ENCODE results near the gene PLXNA4. TPM values are rescaled to one million over a fixed set of nuclear protein-coding genes. Genes with fewer than 3 reads are reported as not detected.

Gene PLXNA4
- total and polyA plus RNA-seq, 2 experiments from 2014 or later: 0.08 to 0.80 TPM

DNA sequence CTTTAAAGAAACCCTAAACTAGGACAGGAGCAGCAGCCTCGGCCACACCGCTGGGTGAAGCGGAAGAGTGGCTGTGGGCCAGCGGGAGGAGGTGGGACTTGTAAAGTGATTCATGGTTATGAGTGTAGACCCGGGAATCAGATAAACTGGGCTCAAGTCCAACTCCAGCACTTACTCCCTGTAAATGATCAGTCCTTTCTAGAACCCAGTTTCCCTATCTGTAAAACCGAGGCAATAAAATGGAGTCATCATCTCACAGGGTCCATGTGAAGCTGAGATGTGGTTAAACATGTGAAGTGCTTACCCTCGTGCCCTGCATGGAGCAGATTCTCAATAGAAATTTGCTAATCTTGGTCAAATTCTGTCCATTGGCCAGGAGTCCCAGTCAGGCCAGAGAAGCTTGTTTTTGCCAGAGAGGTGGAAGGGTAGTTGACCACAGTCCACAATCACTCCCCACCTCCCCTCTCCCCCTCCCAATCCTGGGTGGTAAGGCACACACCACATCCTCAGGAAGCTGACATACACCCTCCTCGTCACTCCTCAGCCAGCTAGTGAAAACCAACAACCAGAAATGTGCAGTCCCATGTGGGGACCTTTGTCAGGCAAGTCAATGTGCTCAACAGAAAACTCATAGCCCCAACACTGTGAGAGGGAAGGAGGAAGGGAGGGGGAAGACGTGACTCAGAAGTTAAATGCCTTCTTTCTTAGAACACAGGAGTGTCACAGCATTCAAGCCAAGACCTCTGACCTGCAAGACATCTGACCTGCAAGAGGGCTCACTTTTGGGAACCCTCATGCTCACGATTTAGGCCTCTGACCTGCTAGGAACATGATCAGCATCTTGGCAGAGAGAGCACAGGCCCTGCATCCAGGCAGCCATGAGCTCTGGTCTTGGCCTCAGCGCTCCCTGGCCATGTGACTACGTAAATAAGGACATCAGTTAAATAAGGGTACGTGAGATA is 145.1 kb downstream of the PLXNA4 start (continued):
- TF ChIP-seq, protein P1, sequence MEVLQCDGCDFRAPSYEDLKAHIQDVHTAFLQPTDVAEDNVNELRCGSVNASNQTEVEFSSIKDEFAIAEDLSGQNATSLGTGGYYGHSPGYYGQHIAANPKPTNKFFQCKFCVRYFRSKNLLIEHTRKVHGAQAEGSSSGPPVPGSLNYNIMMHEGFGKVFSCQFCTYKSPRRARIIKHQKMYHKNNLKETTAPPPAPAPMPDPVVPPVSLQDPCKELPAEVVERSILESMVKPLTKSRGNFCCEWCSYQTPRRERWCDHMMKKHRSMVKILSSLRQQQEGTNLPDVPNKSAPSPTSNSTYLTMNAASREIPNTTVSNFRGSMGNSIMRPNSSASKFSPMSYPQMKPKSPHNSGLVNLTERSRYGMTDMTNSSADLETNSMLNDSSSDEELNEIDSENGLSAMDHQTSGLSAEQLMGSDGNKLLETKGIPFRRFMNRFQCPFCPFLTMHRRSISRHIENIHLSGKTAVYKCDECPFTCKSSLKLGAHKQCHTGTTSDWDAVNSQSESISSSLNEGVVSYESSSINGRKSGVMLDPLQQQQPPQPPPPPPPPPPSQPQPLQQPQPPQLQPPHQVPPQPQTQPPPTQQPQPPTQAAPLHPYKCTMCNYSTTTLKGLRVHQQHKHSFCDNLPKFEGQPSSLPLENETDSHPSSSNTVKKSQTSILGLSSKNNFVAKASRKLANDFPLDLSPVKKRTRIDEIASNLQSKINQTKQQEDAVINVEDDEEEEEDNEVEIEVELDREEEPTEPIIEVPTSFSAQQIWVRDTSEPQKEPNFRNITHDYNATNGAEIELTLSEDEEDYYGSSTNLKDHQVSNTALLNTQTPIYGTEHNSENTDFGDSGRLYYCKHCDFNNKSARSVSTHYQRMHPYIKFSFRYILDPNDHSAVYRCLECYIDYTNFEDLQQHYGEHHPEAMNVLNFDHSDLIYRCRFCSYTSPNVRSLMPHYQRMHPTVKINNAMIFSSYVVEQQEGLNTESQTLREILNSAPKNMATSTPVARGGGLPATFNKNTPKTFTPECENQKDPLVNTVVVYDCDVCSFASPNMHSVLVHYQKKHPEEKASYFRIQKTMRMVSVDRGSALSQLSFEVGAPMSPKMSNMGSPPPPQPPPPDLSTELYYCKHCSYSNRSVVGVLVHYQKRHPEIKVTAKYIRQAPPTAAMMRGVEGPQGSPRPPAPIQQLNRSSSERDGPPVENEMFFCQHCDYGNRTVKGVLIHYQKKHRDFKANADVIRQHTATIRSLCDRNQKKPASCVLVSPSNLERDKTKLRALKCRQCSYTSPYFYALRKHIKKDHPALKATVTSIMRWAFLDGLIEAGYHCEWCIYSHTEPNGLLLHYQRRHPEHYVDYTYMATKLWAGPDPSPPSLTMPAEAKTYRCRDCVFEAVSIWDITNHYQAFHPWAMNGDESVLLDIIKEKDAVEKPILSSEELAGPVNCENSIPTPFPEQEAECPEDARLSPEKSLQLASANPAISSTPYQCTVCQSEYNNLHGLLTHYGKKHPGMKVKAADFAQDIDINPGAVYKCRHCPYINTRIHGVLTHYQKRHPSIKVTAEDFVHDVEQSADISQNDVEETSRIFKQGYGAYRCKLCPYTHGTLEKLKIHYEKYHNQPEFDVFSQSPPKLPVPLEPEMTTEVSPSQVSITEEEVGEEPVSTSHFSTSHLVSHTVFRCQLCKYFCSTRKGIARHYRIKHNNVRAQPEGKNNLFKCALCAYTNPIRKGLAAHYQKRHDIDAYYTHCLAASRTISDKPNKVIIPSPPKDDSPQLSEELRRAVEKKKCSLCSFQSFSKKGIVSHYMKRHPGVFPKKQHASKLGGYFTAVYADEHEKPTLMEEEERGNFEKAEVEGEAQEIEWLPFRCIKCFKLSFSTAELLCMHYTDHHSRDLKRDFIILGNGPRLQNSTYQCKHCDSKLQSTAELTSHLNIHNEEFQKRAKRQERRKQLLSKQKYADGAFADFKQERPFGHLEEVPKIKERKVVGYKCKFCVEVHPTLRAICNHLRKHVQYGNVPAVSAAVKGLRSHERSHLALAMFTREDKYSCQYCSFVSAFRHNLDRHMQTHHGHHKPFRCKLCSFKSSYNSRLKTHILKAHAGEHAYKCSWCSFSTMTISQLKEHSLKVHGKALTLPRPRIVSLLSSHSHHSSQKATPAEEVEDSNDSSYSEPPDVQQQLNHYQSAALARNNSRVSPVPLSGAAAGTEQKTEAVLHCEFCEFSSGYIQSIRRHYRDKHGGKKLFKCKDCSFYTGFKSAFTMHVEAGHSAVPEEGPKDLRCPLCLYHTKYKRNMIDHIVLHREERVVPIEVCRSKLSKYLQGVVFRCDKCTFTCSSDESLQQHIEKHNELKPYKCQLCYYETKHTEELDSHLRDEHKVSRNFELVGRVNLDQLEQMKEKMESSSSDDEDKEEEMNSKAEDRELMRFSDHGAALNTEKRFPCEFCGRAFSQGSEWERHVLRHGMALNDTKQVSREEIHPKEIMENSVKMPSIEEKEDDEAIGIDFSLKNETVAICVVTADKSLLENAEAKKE (CRISPR knock-in tag; IDR thresholded peaks at IDR 0.05): no peak
- TF ChIP-seq CTCF (conservative IDR thresholded peaks at IDR 0.05; ENCODE audit: low read depth in 2 of 2): no peak
- no peak for TF ChIP-seq JUNB (IDR thresholded peaks at IDR 0.05; ENCODE audit: unreplicated experiment)
- TF ChIP-seq STAT1 (IDR thresholded peaks at IDR 0.05; ENCODE audit: unreplicated experiment): no peak

All from GM23338 (cell line).